HT-29 (cell line): ENCODE data around the gene RPS6KB1. TPM values are rescaled to one million over a fixed set of nuclear protein-coding genes. Genes with fewer than 3 reads are reported as not detected.
"Not testable (repeated sequence)": the region's sequence is repeated elsewhere in the genome, so short reads cannot be mapped to it uniquely, and the experiment has no call there.

Experiments used
- DNase-seq: peaks from one replicate; pipeline ENCODE4 v3.0.0-alpha.2; 2015; ENCODE audit warnings: low spot score
- small RNA-seq: library from RNA; depleted of rRNA; stranded (forward); fragments of <200 nt; gene quantifications from one replicate; pipeline ENCODE3, GENCODE V24; 2014
- total RNA-seq: library from RNA; depleted of rRNA; stranded (reverse); fragments of >200 nt; shearing (Covaris generic); gene quantifications from 2 replicates; pipeline ENCODE4 v1.2.3, GENCODE V29; 2014; rRNA removed

RPS6KB1 gene
- total RNA-seq, 1 experiment from 2014 or later = 18.8 TPM

GRCh38 chr17:59940697-59941096 lies 47.8 kb downstream of the RPS6KB1 start:
- not testable (repeated sequence) for DNase-seq

DNA sequence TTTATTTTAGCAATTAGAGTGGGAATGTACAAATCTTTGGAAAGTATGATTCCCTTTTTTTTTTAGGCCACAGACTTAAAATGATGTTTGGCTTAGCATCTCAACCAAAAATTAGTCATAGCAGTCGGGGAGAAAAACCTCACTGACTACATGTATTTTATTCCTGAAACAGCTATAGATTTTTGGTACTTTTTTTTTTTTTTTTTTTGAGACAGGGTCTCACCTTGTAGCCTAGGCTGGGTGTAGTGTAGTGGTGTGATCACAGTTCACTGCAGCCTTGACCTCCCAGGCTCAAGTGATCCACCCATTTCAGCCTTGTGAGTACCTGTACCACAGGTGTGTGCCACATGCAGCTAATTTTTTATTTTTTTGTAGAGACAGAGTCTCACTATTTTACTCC lies 48.2 kb downstream of the RPS6KB1 start:
- DNase-seq = no peak

- not testable (repeated sequence) for DNase-seq
Measured at GRCh38 chr17:59946433-59946832, 53.5 kb downstream of the RPS6KB1 start.

- not testable (repeated sequence) for DNase-seq
Measured at GRCh38 chr17:59947310-59947709, 54.4 kb downstream of the RPS6KB1 start.

- no peak for DNase-seq
Measured at GRCh38 chr17:59950049-59950448, 57.1 kb downstream of the RPS6KB1 start.

DNA sequence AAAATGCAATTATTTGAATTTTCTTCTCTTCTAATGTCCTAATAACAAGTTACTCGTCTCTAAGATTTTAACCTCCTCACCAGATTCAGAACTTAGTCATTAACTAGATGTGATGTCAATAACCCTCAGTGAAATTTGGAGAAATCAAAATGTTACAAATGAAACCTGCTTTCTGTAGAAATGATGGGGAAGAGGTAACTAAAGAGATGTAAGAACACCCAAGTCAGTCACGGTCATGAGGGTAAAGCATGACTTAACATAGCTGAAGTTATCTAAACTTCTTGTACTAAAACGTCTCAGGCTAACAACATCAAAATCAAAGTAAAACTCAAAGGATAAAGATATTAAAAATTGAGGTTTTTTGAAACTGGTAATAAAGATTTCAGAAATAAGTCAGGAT lies 61.9 kb downstream of the RPS6KB1 start:
- no peak for DNase-seq

DNA sequence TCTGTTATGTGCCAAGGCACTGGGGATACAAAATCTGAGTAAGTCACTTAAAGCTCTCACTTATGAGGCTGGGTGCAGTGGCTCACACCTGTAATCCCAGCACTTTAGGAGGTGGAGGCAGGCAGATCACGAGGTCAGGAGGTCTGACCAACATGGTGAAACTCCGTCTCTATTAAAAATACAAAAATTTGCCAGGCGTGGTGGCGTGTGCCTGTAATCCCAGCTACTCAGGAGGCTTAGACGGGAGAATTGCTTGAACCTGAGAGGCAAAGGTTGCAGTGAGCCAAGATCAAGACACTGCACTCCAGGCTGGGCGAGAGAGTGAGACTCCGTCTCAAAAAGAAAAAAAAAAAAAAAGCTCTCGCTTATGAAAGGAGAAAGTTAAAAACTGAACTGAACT lies 66.7 kb downstream of the RPS6KB1 start:
- not testable (repeated sequence) for DNase-seq

GRCh38 chr17:59962739-59963318 lies 69.9 kb downstream of the RPS6KB1 start:
- no peak for DNase-seq

- DNase-seq = peak; percentile 74
Measured at GRCh38 chr17:59963738-59964481, 71.0 kb downstream of the RPS6KB1 start.

DNA sequence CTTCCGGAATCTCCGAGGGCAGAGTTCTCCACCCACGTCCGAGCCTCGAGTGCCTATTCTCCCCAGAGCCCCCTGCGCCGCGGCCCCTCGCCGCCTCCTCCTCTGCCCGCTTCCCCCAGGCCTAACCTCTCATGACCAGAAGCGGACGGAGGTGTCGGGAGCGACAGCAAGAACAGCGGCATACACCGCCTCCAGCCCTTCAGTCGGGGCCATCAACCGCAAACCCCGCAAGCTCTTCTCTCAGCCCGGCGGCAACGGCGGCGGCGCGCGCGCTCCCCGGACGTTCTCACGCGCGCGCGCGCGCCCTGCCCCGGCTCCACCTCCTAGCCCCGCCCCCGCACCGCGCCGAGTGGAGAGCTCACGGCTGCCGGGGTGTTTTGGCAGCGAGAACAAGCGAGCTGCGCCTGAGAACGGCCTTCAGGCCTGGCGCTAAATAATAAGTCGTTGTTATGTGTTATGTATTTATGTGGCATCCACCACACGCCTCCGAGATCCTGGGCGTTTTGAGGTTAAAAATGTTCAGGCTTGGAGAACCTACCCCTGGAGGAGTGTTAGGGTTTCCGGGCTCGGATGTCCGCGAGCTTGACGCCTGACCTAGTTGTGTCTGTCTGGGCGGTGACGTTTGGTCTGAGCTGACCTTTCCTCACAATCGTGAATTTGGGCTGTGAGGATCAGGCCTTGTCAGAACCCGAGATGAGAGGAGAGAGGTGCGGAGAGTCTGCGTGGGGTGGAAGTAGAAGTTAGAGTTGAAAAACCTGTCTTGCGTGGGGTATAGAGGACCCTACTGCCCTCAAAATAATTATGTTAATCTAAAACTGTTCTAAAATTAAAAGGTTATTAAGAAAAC lies 71.8 kb downstream of the RPS6KB1 start, which contains the start of gene RNFT1:
RNFT1 (minus strand) TSS at position 259 of the 847 bp plus-strand sequence; CDS start at position 182, 77 bp downstream.
- DNase-seq = peak; percentile 92

DNA sequence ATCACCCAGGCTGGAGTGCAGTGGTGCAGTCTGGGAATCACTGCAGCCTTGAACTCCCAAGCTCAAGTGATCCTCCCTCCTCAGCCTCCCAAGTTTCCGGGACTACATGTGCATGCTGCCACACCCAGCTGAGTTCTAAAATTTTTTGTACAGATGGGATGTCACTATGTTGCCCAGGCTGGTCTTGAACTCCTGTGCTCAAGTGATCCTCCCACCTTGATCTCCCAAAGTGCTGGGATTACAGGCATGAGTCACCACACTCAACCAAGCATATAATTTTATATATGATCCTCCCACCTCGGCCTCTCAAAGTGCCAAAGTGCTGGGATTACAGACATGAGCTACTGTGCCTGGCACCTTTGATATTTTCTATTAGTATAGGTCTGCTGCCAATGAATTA lies 78.8 kb downstream of the RPS6KB1 start:
- not testable (repeated sequence) for DNase-seq

GRCh38 chr17:59972778-59973177 lies 79.9 kb downstream of the RPS6KB1 start:
- DNase-seq = no peak

- DNase-seq = not testable (repeated sequence)
Measured at GRCh38 chr17:59973483-59973882, 80.6 kb downstream of the RPS6KB1 start.

DNA sequence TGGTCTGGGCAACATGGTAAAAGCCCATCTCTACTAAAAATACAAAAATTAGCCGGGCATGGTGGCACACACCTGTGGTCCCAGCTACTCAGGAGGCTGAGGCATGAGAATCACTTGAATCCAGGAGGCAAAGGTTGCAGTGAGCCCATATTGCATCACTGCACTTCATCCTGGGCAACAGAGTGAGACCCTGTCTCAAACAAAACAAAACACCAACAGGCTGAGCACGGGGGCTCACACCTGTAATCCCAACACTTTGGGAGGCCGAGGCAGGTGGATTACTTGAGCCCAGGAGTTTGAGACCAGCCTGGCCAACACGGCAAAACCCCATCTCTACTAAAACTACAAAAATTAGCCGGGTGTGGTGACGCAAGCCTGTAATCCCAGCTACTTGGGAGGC lies 82.2 kb downstream of the RPS6KB1 start:
- not testable (repeated sequence) for DNase-seq

DNA sequence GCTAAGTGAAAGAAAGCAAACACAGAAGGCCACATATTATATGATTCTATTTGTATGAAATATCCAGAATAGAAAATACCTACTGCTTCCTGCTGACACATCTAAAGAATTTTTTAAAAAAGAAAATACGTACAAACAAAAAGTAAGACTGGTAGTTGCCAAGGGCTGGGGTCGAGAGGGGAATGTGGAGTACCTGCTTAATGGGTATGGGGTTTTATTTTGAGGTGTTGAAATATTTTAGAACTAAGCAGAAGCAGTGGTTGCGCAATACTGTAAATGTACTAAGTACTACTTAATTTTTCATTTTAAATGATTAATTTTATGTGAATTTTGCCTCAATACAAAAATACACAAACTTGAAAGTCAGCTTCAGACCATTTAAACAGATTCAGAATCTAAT lies 103.7 kb downstream of the RPS6KB1 start:
- not testable (repeated sequence) for DNase-seq

Small RNAs within 50 kb of the gene (small RNA-seq; reads per million reads assigned to genes)
- gene RNU6-450P (not detected), gene RPS29P21 (not detected)

Other genes starting within 250 kb of the RPS6KB1 start
- gene PTRH2, start 185.7 kb upstream of the RPS6KB1 start, total RNA-seq = 36.4 and 38.9 TPM in 2 replicates
- 194 and 223 TPM in 2 replicates for gene VMP1, start 185.5 kb upstream of the RPS6KB1 start, total RNA-seq
- 3.3 and 3.5 TPM in 2 replicates for gene TUBD1, start 178 bp upstream of the RPS6KB1 start, total RNA-seq
- gene RNFT1, start 71.6 kb downstream of the RPS6KB1 start, total RNA-seq = 18.9 and 27.9 TPM in 2 replicates
- 3.8 and 4.2 TPM in 2 replicates for gene HEATR6, start 185.8 kb downstream of the RPS6KB1 start, total RNA-seq